Karpas-422 (cell line): ENCODE measurements around the gene LYPD1. TPM values are rescaled to one million over a fixed set of nuclear protein-coding genes. Genes with fewer than 3 reads are reported as not detected.

Experiments used
- DNase-seq: peaks from one replicate; pipeline ENCODE4 v3.0.0-alpha.2; 2015
- H2AFZ ChIP-seq: fragments of 200-600 bp; sonication (generic); 2 replicates; pipeline ENCODE4 v1.6.1; 2014; ENCODE audit warnings: antibody characterized with exemption, low read length, mixed read lengths
- H3K27ac ChIP-seq: fragments of 200-600 bp; sonication (generic); 2 replicates; pipeline ENCODE4 v1.5.1; 2014; ENCODE audit warnings: mild to moderate bottlenecking, low read length, moderate library complexity
- H3K27me3 ChIP-seq: fragments of 200-600 bp; sonication (generic); 2 replicates; pipeline ENCODE4 v1.6.1; 2014; ENCODE audit warnings: low read length, mixed read lengths
- H3K36me3 ChIP-seq: fragments of 200-600 bp; sonication (generic); 2 replicates; pipeline ENCODE4 v1.6.1; 2014; ENCODE audit warnings: low read length, mixed read lengths; ENCODE audit not compliant: insufficient read depth
- H3K4me1 ChIP-seq: fragments of 200-600 bp; sonication (generic); 2 replicates; pipeline ENCODE4 v1.6.1; 2014; ENCODE audit warnings: mild to moderate bottlenecking, low read length, mixed read lengths
- H3K4me2 ChIP-seq: fragments of 200-600 bp; sonication (generic); 2 replicates; pipeline ENCODE4 v1.6.1; 2014; ENCODE audit warnings: low read length, low read depth, mild to moderate bottlenecking; ENCODE audit not compliant: poor library complexity, severe bottlenecking
- H3K4me3 ChIP-seq: fragments of 200-600 bp; sonication (generic); 2 replicates; pipeline ENCODE4 v1.5.1; 2014; ENCODE audit warnings: mild to moderate bottlenecking, antibody characterized with exemption, low read length, mixed read lengths
- H3K79me2 ChIP-seq: fragments of 200-600 bp; sonication (generic); 2 replicates; pipeline ENCODE4 v1.6.1; 2014; ENCODE audit warnings: mild to moderate bottlenecking, low read length, mixed read lengths
- H3K9ac ChIP-seq: fragments of 200-600 bp; sonication (generic); 2 replicates; pipeline ENCODE4 v1.6.0; 2014; ENCODE audit warnings: low read length
- H3K9me2 ChIP-seq: fragments of 200-600 bp; sonication (generic), shearing (Covaris generic); replicated peaks from 2 replicates; pipeline ENCODE4 v1.6.0; 2014; ENCODE audit warnings: mild to moderate bottlenecking, low read length, moderate library complexity; ENCODE audit not compliant: insufficient read depth
- H3K9me3 ChIP-seq: fragments of 300-700, 200-600 bp; sonication (generic); 2 replicates; pipeline ENCODE4 v1.6.1; 2014; ENCODE audit warnings: low read length, mixed read lengths
- H4K20me1 ChIP-seq: fragments of 200-600 bp; sonication (generic); 2 replicates; pipeline ENCODE4 v1.6.1; 2014; ENCODE audit warnings: mild to moderate bottlenecking, antibody characterized with exemption, low read length, low read depth; ENCODE audit not compliant: insufficient read depth
- total RNA-seq: library from RNA; depleted of rRNA; stranded (reverse); fragments of >200 nt; shearing (Covaris generic); gene quantifications from 2 replicates; pipeline ENCODE4 v1.2.3, GENCODE V29; 2014; ENCODE audit warnings: low replicate concordance

Gene LYPD1
- total RNA-seq, 1 experiment from 2014 or later: not detected

DNA sequence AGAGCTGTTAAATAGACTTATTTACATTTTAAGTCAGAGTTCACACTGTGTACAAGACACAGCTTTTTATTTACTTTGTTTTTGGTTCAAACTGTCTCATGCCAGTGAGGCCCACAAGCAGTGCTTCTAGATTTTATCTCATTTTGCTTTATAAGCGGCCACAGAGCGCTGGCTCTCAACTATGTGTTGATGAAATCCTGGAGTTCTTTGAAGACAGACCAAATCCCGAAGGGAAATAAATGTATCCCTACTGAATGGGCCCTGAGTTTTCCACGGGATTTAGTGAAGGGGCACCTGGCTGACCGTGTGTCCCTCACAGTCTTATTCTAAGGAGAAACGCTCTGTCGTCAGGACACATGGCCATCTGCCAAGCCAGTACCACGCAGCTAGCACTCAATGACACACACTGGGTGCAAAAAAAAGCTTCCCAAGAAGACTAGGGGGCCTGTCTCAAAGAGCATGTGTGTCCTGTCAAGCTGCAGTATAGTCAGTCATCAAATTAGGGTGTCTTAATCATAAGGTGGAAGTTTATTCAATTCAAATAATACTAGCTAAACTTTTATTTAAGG lies 23.4 kb downstream of the LYPD1 start:
- Histone ChIP-seq H3K79me2 (no peaks in the 10 kb centered on the region), H3K9ac (peak overlapping the region; percentile 53), H3K27me3 (no peaks in the 10 kb centered on the region), H2AFZ (no peak overlapping the region), H3K36me3 (no peaks in the 10 kb centered on the region), H3K4me1 (peaks cover 75% of the 10 kb centered on the region), H4K20me1 (no peaks in the 10 kb centered on the region), H3K27ac (peak overlapping the region; percentile 31; the same call in 1 of the 2 replicates), H3K9me3 (no peaks in the 10 kb centered on the region), H3K4me2 (peak overlapping the region; percentile 70), H3K9me2 (no peaks in the 10 kb centered on the region), H3K4me3 (peak overlapping the region; percentile 43)
- peak; percentile 53 for DNase-seq

DNA sequence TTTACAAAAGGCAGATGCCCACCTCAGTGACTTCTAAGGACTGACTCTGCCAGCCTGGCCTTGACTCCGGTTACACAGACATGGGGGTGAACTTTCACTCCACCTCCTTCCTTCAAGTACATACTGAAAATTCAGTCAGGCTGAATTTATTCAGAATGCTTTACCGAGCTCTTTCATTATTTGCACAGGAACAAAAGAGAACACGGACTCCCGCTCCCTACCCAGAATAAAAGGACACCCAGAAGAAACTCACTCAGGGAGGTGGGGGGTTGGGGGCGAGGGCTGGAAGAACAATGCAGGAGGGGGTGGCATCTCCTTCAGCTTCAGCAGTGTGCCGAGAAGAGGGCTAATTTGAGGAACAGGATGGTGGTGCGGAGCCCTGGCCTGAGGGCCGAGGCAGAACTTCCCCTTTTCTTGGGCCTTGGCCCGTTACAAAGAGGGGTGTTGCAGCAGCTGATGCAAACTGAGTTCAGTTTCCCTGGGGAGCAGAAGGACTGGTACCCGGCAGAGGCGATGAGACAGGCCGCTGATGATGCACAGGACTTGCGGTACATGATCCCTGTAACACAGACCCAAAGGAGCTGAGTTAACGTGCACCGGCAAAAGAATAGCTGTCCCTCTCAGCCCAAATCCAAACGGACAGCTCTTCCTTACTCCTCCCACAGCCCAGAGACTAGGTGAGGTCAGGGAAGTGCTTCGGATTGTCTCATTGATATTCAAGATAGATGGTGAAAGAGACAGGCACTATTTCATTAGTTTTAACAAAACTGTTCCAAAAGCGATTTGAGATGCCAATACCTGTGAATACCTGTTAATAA lies 24.1 kb downstream of the LYPD1 start:
- peak overlapping the region; percentile 70 for H3K4me2 ChIP-seq
- H3K4me3 ChIP-seq: peak overlapping the region; percentile 43
- H3K9me2 ChIP-seq: no peaks in the 10 kb centered on the region
- H3K27ac ChIP-seq: peak overlapping the region; percentile 80
- H2AFZ ChIP-seq: peak overlapping the region; percentile 34; the same call in 1 of the 2 replicates
- H3K27me3 ChIP-seq: no peaks in the 10 kb centered on the region
- peak; percentile 95 for DNase-seq
- H3K36me3 ChIP-seq: no peaks in the 10 kb centered on the region
- peaks cover 76% of the 10 kb centered on the region for H3K4me1 ChIP-seq
- no peaks in the 10 kb centered on the region for H4K20me1 ChIP-seq
- peak overlapping the region; percentile 53 for H3K9ac ChIP-seq
- no peaks in the 10 kb centered on the region for H3K9me3 ChIP-seq
- no peaks in the 10 kb centered on the region for H3K79me2 ChIP-seq

DNA sequence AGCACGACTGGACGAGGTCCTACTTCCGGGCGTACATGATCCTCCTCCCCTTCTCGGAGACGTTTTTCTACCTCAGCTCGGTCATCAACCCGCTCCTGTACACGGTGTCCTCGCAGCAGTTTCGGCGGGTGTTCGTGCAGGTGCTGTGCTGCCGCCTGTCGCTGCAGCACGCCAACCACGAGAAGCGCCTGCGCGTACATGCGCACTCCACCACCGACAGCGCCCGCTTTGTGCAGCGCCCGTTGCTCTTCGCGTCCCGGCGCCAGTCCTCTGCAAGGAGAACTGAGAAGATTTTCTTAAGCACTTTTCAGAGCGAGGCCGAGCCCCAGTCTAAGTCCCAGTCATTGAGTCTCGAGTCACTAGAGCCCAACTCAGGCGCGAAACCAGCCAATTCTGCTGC lies 24.8 kb downstream of the LYPD1 start:
- Histone ChIP-seq H3K9me3 (no peaks in the 10 kb centered on the region), H3K9me2 (no peaks in the 10 kb centered on the region), H3K27ac (peak overlapping the region; percentile 80), H3K4me1 (peaks cover 76% of the 10 kb centered on the region), H3K4me3 (peak overlapping the region; percentile 43), H3K27me3 (0 out of 2 replicates have a peak, but pooled peaks cover 4% of the 10 kb centered on the region), H2AFZ (no peak overlapping the region; the same call in 1 of the 2 replicates), H3K9ac (peak overlapping the region; percentile 53; the same call in 1 of the 2 replicates), H3K36me3 (no peaks in the 10 kb centered on the region), H4K20me1 (no peaks in the 10 kb centered on the region), H3K4me2 (peak overlapping the region; percentile 70), H3K79me2 (no peaks in the 10 kb centered on the region)
- no peak for DNase-seq

DNA sequence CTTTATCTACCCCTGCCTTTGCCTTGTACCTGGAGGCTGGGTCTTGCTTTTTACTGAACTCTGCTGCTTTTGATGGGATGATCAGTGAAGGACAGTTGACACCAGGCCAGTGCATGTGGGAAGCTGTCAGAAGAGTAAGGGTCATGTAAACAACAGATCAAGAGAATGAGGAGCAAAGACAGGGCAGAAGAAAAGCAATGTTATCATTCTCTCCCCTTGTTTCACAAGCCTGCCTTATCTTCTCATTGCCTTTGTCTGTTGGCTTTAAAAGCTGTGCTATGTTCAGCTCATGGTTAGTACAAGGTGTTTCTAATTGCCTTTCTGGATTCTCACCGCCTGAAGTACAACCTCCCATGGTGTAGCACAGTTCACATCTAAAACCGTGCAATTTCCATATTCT lies 27.6 kb downstream of the LYPD1 start:
- no peak overlapping the region for H3K4me2 ChIP-seq
- no peak overlapping the region for H3K27ac ChIP-seq
- H3K79me2 ChIP-seq: no peaks in the 10 kb centered on the region
- H3K36me3 ChIP-seq: no peaks in the 10 kb centered on the region
- peaks cover 65% of the 10 kb centered on the region for H3K4me1 ChIP-seq
- H3K4me3 ChIP-seq: no peak overlapping the region
- no peaks in the 10 kb centered on the region for H4K20me1 ChIP-seq
- H2AFZ ChIP-seq: no peak overlapping the region
- H3K9ac ChIP-seq: no peak overlapping the region
- H3K27me3 ChIP-seq: 0 out of 2 replicates have a peak, but pooled peaks cover 4% of the 10 kb centered on the region
- H3K9me3 ChIP-seq: no peaks in the 10 kb centered on the region
- no peak for DNase-seq
- no peaks in the 10 kb centered on the region for H3K9me2 ChIP-seq

DNA sequence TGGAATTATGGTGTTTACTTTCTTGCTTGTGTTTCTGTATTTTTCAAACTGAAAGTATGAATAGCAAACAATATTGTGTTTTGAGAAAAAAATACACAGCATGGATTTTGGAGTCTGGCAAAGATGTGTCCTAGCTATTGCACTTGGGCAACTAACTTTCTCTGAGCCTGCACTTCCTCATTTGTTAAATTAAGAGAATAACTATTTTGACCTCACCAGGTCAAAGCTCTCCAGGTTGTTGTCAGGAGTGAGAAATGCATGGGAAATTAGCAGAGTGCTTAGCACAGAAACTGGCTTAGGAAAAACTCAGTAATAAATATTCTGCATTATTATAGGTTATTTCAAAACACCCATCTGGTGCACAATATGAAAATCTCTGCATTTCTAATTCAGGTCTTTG lies 28.2 kb downstream of the LYPD1 start:
- Histone ChIP-seq H3K4me3 (no peak overlapping the region), H3K4me2 (no peak overlapping the region), H4K20me1 (no peaks in the 10 kb centered on the region), H3K36me3 (no peaks in the 10 kb centered on the region), H2AFZ (no peak overlapping the region), H3K79me2 (no peaks in the 10 kb centered on the region), H3K27me3 (0 out of 2 replicates have a peak, but pooled peaks cover 4% of the 10 kb centered on the region), H3K9me3 (no peaks in the 10 kb centered on the region), H3K9me2 (no peaks in the 10 kb centered on the region), H3K9ac (no peak overlapping the region), H3K27ac (no peak overlapping the region), H3K4me1 (peaks cover 59% of the 10 kb centered on the region)
- no peak for DNase-seq

DNA sequence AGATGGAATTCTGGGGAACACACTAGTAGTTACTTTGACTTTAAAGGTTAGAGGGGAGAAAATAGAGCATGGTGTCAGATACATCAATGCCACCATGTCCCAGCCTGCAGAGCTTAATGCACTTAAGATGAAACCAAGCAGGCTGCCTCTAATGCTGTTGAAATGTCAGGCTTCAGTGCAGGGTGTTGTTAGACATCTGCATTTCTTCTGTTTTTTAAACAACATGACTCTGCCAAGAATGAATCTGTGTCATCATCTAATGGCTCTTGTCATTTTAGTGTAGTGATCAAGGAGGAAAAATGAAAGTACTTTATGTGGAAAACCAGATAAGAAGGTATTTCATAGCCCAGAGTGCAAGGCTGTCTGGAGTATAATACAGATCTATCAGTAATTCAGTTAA lies 29.9 kb downstream of the LYPD1 start:
- Histone ChIP-seq H3K4me1 (peaks cover 42% of the 10 kb centered on the region), H3K9me3 (no peaks in the 10 kb centered on the region), H3K4me3 (no peak overlapping the region), H3K27me3 (0 out of 2 replicates have a peak, but pooled peaks cover 4% of the 10 kb centered on the region), H3K27ac (no peak overlapping the region), H4K20me1 (no peaks in the 10 kb centered on the region), H3K4me2 (no peak overlapping the region), H3K9me2 (no peaks in the 10 kb centered on the region), H3K36me3 (no peaks in the 10 kb centered on the region), H3K9ac (no peak overlapping the region), H2AFZ (no peak overlapping the region), H3K79me2 (no peaks in the 10 kb centered on the region)
- no peak for DNase-seq

DNA sequence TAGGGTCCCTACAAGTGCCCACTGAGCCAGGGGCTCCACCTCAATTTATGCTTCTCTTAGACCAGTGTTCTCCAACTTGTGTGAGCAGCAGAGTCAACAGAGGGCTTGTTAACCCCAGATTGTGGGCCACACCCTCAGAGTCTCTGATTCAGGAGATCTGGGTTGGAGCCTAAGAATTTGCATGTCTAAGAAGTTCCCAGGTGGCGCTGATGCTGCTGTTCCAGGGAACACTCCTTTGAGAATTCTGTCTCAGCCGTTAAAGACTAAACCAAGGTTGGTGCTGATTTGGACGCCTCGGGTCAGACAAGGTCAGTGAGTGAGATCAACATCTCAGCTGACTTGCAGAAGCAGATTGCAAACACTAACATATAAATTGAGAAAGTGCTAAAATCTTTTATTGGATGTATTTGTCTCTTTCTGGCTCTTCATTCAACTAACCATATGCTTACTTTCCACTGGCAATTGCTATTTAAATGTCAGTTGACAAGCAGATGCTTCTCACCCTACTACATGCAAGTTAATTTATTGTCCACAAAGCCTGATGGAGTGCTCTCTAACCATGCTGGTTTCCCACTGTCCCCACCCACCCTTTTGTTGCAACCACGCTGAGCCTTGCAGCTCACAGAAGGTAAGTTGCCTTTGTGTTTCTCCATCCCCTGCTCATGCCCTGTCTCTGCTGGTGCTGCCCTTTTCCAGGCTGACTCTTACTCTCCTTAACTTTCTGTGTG lies 31.5 kb downstream of the LYPD1 start:
- Histone ChIP-seq H3K27me3 (0 out of 2 replicates have a peak, but pooled peaks cover 4% of the 10 kb centered on the region), H3K79me2 (no peaks in the 10 kb centered on the region), H3K9ac (no peak overlapping the region)

DNA sequence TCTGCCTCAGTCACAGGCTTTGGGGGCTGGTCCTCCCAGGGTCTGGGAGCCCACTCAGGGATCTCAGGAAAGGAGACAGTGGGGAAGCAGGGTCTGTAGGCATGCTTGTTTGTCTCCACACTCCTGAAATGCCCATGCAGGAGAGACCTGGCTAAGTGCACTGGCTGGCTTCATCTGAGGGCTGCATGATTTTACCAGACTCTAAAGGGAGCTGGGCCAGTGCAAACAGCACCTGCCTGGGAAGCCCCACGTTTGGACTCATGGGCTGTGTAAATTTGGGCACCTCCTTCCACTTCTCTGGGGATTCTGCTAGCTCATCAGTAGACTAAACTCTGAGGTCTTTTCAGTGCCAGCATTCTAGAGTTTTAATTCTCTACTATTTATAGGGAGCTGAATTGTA lies 33.7 kb downstream of the LYPD1 start:
- Histone ChIP-seq H3K36me3 (no peaks in the 10 kb centered on the region), H3K9me3 (no peaks in the 10 kb centered on the region), H3K79me2 (no peaks in the 10 kb centered on the region), H3K27me3 (0 out of 2 replicates have a peak, but pooled peaks cover 4% of the 10 kb centered on the region), H4K20me1 (no peaks in the 10 kb centered on the region), H3K9me2 (no peaks in the 10 kb centered on the region), H3K4me3 (no peak overlapping the region), H3K4me2 (no peak overlapping the region), H3K27ac (no peak overlapping the region), H3K4me1 (peaks cover 5% of the 10 kb centered on the region; the same call in 1 of the 2 replicates), H2AFZ (no peak overlapping the region), H3K9ac (no peak overlapping the region)
- DNase-seq: no peak

More for the DNA sequence above, 31.5 kb downstream of the LYPD1 start:
- Histone ChIP-seq H3K36me3 (no peaks in the 10 kb centered on the region), H3K9me3 (no peaks in the 10 kb centered on the region), H3K4me3 (no peak overlapping the region), H3K27ac (no peak overlapping the region), H3K4me2 (no peak overlapping the region), H3K9me2 (no peaks in the 10 kb centered on the region), H2AFZ (no peak overlapping the region), H4K20me1 (no peaks in the 10 kb centered on the region), H3K4me1 (peaks cover 26% of the 10 kb centered on the region)
- no peak for DNase-seq
